Iris pigment epithelial cell (primary cell): ENCODE results near the gene OR2T34.
"Not testable (repeated sequence)": the region's sequence is repeated elsewhere in the genome, so short reads cannot be mapped to it uniquely, and the experiment has no call there.

Experiments
- DNase-seq: peaks from one replicate; pipeline ENCODE4 v3.0.0-alpha.2; 2011; ENCODE audit warnings: low read depth

OR2T34 gene, protein sequence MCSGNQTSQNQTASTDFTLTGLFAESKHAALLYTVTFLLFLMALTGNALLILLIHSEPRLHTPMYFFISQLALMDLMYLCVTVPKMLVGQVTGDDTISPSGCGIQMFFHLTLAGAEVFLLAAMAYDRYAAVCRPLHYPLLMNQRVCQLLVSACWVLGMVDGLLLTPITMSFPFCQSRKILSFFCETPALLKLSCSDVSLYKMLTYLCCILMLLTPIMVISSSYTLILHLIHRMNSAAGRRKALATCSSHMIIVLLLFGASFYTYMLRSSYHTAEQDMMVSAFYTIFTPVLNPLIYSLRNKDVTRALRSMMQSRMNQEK

DNA sequence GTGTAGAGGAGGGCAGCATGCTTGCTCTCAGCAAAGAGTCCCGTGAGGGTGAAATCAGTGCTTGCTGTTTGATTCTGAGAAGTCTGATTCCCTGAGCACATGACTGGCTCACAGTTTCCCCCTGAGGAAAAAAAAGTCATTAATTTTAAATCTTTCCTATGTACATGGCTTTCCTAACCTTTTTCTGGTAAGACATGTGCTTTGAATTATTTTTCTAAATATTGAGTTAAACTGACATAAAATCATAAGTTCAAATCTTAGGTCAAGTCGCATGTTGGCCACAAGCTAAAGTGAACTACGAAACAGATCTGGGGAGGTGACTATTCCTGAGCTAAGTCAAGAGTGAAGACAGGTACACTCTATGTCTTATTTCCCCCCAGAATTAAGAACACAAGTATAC lies at the start of gene OR2T34:
Gene OR2T34 (minus strand): TSS at position 101 of the 400 bp plus-strand sequence. CDS start 0 bp downstream, at position 101.
- DNase-seq: not testable (repeated sequence)

DNA sequence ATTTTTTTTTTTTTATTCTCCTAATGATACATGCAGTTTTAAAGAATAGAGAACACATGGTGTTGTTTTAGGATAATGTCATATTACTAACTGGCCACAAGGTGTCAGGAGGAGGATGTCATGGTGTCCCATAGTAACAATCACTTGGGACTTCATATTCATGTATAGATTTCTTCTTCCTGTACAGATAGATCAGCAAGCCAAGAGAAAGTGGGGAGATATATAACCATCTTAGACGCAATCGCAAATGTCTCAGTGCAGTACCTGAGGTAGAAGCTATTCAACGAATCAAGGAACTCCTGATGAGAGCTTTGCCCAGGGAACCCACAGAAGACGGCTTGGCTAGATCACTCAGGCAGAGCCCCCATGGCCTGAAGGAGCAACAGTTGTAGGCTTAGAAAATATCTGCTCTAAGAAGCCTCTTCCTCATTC lies 48.0 kb upstream of the OR2T34 start:
- peak; percentile 2 for DNase-seq

DNA sequence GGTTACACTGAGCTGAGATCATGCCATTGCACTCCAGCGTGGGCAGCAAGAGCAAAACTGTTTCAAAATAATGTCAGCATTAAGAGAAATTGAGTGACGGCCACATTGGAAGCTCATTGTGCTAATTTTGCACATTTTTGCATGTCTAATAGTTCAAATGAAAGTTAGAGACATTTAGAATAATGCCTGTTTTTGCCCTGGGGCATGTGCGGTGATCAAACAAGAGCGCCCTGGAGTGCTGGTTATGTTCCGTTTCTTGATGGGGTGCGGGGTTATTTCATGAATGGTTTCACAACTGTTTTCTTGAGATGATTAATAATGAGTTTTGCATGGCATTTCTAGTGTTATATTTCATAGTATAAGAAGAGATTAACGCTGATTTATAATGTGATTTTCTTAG lies 47.2 kb upstream of the OR2T34 start:
- DNase-seq: no peak

DNA sequence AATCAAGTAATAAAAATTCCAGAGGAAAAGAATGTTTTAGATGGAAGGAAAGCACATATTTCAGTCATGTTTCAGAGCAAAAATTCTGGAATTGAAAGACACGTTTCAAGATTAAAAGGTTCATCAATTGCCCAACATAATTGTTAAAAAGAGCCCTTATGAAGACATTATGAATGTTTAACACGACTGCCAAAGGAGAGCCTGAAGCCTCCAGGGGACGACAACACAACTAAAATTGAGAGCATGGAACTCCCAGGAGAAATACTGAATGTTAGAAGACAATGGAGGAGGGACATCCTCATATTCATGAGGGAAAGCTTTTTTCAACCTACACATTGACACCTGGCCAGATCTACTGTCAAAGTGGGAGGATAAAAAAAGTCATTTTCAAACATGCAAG lies 44.3 kb upstream of the OR2T34 start:
- DNase-seq: peak; percentile 4

DNA sequence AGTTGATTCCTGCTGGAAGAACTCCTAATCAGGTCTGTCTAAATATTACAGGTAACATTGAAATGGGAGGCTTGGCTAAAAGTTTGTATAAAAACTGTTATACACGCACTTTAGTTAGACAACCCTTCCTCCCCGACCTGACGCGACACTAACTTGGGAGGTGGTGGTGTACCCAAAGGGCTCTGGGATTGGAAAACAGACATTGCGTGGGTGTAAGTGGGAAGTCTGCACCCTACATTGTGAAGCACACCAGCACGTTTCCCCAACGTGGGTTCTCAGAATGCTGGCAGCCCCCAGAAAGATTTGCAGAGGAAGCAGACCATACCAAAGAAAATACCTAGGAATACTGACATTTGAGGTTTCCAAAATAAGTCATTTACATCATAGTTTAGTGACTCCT lies 43.6 kb upstream of the OR2T34 start:
- no peak for DNase-seq

DNA sequence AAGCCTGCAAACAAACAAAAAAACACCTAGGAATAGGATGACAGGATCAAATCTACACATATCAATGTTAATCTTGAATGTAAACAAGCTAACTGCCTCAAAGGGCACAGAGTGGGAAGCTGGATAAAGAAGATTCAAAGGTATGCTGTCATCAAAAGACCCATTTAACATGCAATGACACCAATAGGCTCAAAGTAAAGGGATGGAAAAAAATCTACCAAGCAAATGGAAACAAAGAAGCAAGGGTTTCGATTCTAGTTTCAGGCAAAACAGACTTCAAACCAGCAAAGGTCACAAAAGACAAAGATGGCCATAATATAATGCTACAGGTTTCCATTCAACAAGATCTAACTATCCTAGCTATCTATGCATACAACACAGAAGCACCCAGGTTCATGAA lies 39.2 kb upstream of the OR2T34 start:
- DNase-seq: no peak

DNA sequence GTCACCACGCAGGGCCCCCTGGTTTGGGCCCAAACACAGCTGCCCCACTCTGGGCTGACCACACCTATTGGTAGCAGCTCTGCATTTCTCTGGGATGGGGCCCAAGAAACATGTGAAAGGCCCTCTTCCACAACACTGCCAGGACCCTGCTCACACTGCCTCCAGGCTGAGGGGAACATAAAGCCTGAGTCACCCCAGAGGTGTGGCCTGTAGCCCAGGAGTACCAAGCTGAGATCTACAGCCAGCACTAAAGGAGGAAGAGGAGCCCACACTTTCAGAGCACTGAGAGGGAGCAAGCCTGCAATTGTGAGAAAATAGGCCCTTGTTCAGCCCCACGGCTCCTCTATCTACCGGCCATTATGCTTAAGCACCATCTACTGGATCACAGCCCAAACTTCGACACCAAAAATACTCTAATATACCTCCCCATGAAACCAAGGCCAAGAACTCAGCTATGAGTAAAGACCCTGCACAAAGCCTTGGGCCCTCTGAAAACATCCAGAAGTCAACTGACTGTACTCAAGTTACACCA lies 37.4 kb upstream of the OR2T34 start:
- no peak for DNase-seq

DNA sequence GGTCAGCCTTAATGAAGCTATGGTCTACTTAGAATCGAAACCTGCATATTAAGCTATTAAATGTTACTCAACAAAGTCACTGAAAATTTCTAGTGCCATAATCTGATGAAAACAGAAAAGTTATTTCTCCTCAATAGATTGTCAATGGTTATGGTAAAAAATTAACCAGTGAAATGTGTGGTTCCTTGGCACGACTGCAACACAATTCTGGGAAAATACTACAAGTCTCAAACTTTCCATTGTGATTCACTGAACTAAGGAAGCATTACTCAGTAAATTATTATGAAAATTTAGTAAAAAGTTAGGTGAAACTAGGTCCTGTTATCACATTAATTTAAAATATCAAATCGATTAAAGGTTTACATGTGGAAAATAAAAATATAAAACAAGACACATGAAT lies 35.7 kb upstream of the OR2T34 start:
- no peak for DNase-seq

DNA sequence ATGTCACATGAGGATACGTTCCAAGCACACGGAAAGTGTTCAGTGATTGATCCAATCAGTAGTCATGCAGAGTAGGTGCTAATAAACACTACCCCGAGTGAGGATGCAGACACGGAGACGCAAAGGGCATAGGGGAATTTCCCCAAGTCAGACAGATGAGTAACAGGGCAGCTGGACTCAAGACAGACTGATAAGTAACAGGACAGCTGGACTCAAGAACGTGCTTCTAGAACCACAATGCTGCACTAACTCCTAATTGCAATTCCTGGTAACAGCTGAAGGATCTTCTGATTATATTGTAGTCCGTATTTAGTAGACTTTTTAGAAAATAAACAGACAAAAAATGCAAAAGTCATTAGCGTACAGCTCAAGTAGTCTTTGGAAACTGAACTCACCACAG lies 24.8 kb upstream of the OR2T34 start:
- no peak for DNase-seq

DNA sequence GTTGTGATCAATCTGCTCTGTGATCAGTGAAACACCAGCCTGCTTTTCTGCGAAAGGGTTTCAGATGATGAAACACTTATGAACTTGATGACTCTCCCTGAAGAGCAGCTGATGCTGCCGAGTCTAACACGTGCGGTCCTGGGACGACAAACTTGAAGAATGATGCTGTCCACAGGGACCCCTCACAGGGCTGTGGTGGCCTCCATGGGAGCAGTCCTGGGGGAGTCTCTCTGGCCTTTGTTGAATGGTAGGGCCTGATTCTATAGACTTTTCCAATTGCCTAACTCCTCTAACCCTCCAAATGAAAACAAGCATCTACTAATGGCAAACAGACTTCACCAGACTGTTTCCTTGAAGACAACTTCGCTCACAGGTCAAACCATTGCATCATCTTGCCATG lies 23.0 kb upstream of the OR2T34 start, which contains the start of gene OR2T10:
Gene OR2T10 (minus strand): TSS at position 112 of the 400 bp plus-strand sequence. CDS start 3,932 bp downstream, outside the sequence.
- no peak for DNase-seq

DNA sequence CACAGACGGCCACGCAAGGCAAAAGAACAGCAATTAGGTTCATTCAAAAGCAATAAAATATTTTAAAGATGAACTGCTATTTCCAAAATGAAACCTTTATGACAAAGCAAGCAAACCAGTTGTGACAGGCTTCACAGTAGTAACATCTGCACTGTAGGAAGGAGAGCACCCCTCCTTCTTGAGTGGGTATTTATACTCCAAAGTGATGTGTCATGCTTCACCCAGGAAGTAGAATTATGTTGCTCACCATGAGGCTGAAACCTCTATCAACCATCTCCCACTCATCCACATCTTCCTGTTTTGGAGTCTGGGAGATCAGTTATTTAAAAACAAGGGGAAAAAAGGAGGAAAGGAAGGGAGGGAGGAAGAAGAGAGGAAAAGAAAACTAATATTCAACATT lies 22.1 kb upstream of the OR2T34 start:
- DNase-seq: no peak

DNA sequence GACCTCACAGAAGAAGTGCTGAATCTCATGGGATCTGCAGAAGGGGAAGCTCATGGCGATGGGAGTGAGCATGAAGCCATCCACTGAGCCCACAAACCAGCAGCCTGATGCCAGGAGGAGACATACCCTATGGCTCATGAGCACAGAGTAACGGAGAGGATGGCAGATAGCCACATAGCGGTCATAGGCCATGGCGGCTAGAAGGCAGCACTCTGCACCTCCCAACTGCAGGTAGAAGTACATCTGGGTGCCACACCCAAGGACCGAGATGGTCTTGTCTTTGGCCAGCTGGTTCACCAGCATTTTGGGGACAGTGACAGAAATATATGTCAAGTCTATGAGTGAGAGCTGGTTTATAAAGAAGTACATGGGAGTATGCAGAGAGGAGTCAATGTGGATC lies 18.7 kb upstream of the OR2T34 start:
- DNase-seq: no peak

DNA sequence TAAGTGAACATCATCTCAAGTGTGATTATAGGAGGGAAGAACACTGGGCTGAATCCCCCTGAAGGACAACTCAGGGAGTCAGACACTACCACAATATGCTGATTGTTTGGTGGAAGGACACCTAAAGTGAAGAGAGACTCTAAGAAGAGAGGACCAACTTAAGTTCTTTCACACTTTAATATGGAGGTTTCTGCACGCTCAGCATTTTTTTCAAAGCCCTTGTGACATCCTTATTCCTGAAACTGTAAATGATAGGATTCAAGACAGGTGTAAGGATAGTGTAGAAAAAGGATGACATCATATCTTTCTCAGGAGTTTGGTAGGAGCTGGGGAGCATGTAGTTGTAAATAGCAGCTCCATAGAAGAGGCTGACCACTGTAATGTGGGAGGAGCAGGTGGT lies 18.1 kb upstream of the OR2T34 start:
- no peak for DNase-seq

DNA sequence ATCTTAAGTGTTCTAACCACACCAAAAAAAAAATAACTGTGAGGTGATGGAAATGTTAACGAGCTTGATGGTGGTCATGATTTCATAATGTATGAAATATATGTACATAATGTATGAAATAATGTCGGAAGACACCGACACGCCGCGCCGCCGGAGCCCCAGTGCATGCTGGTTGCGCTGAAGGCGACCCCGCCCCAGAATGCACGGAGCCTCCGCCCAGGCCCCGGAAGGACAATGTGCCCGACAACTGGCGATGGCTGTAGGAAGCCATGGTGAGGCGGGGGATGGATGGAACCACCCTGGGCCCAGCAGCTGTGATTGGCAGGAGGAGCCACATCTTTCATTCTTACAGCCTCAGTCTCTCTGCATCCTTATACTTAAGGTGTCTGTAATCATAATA lies 15.5 kb upstream of the OR2T34 start:
- DNase-seq: no peak

DNA sequence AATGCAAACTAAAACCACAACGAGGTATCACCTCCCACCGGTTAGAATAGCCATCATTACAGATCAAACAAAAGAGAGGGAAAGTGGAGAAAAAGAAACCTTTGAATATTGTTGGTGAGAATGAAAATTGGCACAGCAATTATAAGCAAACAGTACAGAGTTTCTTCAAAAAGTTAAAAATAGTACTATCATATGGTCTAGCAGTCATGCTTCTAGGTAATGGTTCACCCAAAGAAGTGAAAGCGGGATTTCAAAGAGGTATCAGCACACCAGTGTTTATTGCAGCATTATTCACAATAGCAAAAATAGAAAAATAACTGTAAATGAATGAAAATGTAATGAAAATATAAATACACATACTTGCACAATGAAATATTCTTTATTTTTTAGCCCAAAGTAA lies 14.8 kb upstream of the OR2T34 start:
- DNase-seq: no peak

DNA sequence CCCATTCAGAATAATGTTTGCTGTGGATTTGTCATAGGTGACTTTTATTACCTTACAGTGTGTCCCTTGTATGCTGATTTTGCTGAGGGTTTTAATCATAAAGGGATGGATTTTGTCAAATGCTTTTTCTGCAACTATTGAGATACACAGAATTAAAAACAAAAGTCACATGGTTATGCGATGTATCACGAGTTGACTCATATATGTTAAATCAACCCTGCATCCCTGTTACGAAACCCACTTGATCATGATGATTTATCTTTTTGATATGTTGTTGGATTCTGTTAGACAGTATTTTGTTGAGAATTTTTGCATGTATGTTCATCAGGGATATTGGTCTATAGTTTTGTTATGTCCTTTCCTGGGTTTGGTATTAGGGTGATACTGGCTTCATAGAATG lies 10.7 kb upstream of the OR2T34 start:
- no peak for DNase-seq

DNA sequence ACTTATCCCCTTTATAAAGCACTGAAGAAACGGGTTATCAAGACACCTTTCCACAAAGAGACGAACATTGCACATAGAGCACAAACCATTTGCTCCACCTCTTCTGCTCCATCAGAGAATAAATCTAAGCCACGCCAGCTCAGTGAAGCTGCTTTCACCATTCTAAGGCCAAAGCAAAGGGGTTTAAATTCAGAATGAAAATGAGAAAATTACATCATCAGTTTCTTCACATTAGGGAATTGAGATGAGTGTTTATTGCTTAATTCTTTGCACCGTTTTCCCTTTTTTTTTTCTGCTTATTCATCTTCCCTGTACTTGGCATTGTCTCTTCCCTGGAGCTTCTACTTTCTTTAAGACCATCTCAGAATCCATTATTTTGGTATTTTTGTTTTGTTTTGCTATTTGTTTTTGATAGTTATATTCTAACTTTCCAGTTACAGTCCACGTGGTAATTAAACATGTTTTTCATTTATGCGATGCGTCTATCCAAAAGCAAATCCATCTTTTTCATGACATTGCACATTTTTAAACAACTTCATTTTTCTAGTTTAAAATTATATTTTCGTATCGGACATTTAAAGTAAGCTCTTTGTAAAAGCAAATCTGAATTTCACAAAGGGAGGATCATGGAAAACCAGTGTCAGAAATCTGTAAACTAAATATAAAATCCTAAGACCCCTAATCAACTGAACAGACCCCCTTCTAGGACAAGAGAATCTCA lies 1.9 kb upstream of the OR2T34 start:
- DNase-seq: no peak

DNA sequence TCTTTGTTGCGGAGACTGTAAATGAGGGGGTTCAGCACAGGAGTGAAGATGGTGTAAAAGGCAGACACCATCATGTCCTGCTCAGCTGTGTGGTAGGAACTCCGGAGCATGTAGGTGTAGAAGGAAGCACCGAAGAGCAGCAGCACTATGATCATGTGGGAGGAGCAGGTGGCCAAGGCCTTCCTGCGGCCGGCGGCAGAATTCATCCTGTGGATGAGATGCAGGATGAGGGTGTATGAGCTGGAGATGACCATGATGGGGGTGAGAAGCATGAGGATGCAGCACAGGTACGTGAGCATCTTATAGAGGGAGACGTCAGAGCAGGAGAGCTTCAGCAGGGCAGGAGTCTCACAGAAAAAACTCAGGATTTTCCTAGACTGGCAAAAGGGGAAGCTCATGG lies 701 bp downstream of the OR2T34 start:
- DNase-seq: not testable (repeated sequence)

DNA sequence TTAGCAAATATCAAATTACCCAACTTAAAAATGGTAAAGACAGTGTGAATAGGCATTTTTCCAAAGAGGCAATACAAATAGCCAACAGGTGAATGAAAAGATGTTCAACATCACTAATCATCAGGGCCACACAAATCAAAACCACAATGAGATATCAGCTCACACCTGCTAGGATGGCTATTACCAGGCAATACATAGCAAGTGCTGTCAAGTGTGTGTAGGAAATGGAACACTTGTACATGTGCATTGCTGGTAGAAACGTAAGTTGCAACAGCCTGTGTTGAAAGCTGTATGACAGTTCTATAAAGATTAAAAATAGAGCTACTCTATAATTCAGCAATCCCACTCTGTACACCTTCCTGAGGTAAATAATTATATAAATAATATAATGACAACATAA lies 2.5 kb downstream of the OR2T34 start:
- DNase-seq: not testable (repeated sequence)

DNA sequence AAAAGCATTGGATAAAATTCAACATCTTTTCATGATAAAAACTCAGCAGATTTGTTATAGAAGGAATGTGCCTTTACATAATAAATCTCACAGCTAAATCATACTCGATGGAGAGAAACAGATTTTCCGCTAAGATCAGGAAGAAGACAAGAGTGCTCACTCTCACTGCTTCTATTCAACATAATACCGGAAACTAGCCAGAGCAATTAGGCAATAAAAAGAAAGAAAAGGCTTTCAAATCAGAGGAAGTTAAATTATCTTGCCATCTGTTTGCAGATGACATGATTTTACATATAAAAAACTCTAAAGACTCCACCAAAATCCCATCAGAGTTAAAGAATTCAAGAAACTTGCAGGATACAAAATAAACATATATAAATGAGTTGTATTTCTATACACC lies 3.7 kb downstream of the OR2T34 start:
- not testable (repeated sequence) for DNase-seq

DNA sequence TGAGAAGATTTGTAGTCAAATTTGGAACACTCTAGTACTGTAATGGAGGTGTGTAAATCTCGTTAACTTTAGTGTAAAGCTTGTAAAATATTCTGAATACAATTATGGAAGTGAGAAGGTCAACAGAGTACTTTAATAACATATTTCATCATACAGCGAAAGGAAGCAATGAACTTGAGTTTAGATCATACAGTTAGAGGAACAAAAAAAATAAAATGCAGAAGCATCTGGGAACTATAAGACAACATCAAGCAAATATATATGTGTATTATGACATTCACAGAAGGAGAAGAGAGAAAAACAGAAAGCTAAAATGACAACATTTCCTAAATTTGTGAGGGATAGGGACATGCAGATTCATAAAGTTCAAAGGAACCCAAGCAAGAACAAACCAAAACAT lies 5.5 kb downstream of the OR2T34 start:
- DNase-seq: not testable (repeated sequence)

DNA sequence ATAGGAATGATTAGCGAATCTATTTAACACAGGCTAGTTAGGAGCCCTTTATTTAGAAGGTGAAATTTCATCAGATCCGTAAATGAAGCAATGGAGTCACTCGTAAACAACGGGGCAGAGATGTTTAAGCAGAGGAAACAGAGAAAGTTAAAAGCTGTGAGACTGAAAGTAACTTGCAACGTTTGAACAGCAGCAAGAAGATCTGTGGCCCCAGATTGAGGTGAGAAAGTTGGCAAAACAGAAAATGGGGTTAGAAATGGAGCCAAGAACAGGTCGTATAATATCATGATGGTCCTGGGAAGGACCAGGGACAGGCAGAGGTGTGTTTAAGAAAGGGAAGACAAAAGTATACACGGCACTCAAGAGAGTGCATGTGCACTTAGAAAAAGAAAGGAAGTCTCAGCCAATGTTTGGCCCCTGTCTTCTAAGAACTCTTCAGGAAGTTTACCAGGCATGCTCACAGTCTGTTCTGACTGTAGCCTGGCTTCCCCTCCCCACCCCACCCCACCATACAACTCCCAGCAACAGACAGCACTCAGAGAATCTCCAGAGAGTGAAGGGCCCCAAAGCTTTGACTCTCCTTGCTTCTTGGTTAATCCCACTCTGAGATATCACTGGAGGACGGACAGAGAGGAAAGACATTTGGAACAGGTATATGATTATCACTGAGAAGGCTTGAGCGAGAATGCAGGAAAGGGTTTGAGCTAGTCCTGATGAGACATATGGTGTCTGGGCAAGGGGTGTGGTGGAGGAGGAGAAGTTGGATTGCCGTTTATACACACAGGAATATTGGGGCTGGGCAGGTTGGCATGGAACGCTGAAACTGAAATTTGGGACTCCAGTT lies 8.8 kb downstream of the OR2T34 start:
- not testable (repeated sequence) for DNase-seq
